ENCODE data around the gene MS4A4E.
"Not testable (repeated sequence)": the region's sequence is repeated elsewhere in the genome, so short reads cannot be mapped to it uniquely, and the experiment has no call there.

Gene MS4A4E

DNA sequence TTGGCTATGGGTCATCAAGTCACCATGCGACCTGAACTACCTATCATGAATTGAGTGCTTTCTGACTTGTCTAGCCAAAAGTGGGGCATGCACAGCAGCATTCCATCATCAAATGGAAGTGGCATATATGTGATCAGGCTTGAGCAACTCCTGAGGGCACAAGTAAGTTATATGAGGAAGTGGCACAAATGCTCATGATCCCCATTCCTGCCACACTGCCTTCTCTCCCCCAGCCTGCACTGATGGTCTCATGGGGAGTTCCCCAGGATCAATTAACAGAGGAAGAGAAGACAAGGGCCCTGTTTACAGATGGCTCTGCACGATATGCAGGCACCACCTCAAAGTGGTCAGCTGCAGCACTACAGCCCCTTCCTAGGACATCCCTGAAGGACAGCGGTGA, 21.8 kb downstream of the MS4A4E start:
- DNase-seq = no peak

DNA sequence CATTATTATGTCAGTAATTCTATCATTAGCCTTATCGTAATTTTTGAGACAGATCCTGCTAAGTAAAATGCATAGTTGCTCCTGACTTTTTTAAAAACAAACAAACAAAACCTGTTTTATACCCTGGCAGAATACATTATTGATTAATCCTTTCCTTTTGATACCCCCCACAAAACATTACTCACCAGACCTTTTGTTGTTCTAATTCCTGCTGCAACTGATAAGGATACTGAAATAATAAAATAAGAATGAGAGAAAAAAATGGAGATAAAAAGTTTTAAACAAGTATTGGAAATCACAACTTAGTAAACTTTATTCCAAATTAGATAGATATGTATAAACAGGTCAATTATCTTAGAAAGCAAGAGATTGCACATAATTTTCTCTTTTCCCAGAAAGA, 28.6 kb downstream of the MS4A4E start:
- no peak for DNase-seq

DNA sequence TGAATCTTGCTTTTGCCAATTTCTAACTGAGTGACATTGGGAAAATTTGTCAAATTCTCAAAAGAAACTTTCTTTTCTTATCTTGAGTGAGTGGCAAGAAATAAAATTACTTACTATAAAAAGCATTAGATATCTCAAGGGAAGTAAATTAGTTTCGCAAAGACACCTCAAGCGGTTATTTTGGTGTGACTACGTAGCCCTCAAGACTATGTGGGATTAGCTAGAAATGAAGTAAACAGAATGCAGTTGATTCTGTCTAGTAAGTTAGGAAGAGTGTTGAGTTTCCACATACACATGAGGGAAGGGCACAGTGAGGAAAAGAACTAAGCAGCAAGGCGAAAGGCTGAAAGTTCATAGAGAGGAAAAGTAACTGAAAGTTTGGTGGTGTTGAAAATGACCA, 31.7 kb downstream of the MS4A4E start:
- no peak for DNase-seq

DNA sequence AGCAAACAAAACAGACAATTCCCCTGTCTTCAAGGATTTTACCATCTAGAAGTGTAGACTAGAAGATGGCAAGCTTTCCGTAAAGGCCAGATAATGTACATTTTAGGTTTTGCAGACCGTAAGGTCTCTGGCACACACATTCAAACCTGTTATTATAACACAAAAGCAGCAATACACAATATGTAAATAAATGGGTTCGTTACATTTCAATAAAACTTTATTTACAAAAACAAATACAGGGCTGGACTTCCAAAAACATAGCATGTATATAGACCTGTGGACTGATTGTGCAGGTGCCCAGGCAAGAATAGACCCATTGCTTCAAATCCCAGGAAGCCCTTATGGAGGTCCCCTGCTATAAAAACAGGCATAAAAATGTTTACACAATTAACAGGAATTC, 33.0 kb downstream of the MS4A4E start:
- no peak for DNase-seq

DNA sequence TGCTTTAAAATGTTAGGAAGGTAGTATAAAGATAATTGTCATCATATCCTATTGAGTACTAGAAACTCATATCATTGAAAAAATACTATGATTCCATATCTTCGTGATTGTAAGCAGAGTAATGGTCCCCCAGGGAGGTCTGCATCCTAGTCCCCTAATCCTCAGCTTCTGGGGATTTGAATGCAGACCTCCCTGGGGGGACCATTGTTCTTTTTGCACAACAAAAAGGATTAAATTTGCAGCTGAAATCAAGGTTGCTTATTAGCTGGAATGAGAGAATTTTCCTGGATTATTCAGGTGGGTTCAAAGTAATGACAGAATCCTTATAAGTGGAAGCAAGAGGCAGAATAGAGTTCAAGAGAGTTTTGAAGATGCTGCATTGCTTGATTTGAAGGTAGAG, 34.0 kb downstream of the MS4A4E start:
- no peak for DNase-seq

DNA sequence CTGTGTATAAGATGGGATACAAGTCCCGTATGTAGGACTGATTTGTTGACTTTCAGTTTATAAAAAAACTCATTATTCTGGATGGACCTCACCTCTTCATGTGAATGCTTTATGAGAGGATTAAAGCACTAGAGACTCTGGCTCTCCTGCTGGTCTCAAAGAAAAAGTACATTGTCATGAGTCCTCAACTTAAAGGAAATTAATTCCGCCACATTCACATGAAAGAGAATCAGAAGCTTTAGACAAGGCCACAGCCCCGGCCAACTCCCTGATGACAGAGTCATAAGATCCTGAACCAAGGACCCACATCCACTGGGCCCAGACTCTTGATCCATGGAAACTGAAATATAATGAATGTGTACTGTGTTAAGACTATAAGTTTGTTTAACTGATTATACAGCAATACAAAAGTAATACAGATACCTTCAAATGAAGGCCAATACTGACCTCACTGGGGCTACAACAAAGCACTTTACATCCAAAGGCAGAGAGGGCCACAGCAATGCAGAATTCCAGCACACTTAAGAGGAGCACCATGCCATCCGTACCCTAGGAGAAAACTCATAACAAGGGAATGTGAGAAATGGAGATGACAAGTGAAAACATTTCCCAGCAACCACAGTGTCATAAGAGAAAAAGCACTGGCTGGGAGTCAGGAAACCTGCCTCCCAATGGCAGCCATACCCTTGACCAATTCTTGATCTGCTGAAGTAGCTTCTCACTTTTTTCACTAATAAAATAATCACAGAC, 34.6 kb downstream of the MS4A4E start:
- DNase-seq = no peak

DNA sequence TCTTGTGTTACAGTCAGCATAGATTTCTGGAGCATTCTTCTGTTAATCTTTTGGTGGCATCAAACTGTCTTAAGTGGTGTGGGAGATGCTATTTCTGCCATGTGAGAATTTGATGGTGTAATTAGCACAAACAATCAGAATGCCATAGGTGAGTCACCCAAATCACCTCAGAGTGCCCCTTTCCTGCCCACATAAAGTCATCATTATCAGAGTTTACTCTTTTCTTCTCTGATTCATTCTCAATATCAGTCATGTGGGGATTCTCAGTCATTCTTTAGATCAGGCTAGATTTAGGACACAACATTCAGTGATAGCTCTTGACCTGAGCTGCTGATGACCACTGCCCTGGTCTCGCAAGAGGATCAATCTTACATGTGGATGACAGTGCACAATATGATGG, 36.3 kb downstream of the MS4A4E start:
- no peak for DNase-seq

DNA sequence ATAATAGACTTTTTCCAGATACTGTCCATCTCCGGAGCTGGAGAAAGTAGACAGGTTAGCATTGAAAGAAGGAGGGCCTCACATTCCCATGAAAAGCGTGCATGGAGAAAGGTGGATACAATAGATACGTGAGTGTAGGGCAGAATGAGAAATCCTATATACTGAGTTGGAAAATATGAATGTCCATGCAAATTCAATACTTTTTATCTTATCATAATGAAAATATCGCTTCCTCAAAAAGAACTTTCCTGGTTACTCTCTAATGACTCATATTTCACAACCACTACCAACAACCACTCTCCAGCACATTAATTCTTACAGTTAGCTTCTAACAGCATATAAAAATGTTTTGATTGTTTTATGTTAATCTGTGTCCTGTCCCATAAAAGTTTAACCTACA, 38.0 kb downstream of the MS4A4E start:
- DNase-seq = no peak

DNA sequence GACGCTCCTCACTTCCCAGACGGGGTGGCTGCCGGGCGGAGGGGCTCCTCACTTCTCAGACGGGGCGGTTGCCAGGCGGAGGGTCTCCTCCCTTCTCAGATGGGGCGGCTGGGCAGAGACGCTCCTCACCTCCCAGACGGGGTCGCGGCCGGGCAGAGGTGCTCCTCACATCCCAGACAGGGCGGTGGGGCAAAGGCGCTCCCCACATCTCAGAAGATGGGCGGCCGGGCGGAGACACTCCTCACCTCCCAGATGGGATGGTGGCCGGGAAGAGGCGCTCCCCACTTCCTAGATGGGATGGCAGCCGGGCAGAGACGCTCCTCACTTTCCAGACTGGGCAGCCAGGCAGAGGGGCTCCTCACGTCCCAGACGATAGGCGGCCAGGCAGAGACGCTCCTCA, 41.6 kb downstream of the MS4A4E start:
- DNase-seq = not testable (repeated sequence)

DNA sequence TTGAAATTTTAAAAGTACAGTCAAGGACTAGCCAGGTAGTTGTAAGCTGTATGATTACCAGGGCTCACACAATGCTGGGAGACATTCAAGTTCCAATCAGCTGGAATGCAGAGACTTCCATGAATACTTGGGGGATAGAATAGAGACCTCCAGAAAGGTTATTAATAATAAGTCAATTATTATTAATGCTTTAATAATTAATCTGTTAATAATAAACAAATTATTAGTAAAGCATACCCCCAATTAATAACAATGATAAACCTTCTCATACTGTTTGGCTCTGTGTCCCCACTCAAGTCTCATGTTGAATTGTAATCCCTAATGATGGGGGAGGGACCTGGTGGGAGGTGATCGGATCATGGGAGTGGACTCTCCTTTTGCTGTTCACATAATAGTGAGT, 45.5 kb downstream of the MS4A4E start:
- DNase-seq = no peak

DNA sequence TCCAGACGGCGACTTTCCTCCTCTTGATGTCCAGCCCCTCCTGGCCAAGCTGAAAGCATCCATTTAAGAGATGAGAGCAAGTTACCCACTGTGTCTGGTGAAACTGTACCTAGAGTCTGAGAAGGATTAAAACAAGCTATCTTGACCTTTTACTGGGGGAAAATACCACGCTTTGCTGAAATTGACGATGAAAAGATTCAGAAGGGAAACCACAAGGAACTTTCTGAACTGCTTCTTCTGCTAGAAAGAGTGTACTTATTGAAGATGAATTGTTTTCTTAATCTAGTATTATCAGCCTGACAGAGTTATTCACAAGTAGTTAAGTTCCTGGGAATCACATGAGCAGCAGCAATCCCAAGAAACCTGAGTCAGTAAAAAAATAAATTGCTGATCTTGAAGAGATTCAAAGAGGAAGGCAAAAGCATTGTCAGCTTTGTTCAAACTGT, 47.0 kb downstream of the MS4A4E start:
- DNase-seq = no peak

DNA sequence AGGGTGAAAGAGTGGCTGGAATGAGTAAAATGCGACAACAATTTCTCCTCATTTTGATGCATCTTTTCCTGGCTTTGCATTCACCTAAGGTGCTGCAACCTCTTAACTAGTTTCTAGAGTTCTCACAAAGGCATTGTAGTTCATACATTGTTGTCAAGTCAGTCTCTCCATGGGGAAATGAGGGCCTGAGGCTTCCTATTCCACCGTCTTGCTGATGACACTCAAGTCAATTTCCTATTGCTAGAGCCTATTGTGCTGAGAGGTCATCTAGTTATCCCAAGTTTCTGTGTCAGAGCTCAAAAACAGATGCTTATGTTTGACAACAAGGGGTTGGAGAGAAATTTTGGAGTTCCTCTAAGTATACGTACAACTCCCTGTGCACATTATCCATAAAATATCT, 48.4 kb downstream of the MS4A4E start:
- DNase-seq = no peak

DNA sequence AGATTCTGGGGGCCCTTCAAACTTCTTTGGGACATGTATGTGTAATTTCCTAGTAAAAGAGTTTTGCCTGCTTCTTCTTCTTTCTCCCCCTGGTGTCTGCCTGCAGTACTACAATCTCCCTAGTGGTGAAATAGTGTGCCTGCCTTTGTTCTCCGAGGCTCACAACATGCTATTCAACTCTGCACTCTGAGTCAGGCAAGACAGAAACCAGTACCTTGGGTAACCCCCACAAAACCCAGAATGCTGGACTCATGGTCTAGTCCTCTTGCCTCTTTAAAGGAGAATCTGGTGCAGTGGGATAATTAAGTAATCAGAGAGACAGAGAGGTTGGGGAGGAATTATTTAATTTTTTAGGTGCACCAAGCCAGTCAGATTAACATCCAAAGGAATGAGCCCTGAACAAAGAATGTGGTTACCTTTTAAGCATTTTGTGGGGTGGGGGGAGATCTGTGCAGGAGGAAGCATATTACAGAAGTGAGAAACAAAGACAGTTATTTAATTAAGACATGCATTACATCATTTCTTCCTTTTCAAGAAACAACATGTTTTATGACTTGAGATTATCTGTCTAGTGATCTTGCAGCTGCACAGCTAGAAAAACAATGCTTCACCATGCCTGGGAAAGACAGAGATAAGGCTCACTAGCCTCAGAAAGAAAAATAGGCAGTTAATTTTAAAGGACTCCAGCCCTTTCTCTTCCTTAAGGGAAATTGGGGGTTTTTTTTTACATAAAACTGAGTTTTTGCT, 49.1 kb downstream of the MS4A4E start:
- peak; percentile 62 for DNase-seq

DNA sequence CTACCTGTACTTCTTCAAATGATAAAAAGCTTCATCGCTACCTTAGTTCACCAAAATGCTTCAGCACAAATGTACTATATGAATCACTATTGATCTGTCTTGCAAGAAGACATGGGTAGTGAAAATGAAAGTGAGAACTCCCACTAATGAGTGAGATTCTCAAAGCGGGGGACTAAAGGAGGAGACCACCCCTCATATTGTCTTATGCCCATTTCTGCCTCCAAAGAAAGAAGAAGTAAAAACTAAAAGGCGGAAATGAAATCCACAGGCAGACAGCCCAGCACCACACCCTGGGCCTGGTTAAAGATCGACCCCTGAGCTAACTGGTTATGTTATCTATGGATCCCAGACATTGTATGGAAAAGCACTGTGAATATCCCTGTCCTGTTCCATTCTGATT, 50.4 kb downstream of the MS4A4E start:
- DNase-seq = not testable (repeated sequence)

DNA sequence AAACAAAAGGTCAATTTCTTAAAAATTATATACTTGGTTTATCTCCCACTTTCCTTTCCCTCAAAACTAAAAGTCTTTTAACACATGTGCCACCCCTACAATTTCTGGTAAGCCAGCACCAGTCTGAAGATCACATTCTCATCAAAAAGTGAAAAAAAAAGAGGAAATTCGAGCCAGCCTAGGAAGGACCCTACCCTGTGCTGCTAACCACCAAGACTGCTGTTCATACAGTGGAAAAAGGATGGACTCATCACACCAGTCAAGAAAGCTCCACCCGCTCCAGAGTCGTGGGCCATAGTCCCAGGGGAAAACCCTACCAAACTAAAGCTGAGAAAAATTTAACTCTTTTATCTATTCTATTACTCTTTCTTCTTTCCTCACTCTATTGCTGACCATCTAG, 54.5 kb downstream of the MS4A4E start:
- not testable (repeated sequence) for DNase-seq

DNA sequence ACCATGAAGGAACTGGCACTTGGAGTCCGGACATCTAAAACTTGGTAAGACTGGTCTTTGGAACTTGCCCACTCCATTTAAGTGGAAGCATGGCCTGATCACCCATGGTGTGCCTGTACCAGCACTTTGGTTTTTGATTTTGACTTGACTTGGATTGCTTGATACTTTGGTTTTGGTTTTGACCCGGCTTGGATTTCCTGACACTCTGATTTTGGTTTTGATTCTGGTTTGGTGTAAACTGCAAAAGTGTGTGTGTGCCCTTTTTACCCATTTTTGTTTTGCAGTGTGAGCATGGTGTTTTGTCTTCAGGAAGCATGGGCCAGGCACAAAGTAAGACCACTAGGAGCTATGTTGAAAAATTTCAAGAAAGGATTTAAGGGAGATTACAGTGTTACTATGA, 56.8 kb downstream of the MS4A4E start:
- not testable (repeated sequence) for DNase-seq

DNA sequence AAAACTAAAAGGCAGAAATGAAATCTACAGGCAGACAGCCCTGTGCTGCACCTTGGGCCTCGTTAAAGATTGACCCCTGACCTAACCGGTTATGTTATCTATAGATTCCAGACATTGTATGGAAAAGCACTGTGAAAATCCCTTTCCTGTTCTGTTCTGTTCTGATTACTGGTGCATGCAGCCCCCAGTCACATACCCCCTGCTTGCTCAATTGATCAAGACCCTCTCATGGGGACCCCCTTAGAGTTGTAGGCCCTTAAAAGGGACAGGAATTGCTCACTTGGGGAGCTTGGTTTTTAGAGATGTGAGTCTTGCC, 57.5 kb downstream of the MS4A4E start:
- DNase-seq = not testable (repeated sequence)

DNA sequence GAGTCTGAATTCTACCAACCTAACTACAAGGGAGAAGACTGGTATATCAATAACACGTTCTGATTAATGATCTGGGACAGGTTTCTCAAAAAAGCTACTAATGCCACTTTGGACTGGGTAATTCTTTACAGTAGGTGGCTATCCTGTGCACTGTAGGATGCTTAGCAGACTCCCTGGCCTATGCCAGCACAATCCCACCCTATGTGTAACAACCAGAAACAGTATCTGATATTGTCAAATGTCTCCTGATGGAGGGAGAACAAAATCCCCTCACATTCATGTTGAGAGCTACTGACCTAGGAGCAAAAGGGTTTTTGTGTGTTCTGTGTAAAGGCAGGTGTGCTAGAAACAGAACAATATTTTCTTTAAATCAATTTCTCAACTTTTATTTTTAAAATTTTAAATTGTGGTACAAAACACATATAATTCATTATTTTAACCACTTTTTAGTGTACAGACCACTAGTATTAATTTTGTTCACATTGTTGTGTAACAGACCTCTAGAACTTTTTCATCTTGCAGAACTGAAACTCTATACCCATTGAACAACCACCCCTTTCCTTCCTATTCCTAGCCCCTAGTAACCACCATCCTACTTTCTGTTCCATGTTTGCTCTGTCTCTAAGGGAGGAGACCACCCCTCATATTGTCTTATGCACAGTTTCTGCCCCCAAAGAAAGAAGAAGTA, 58.0 kb downstream of the MS4A4E start:
- no peak for DNase-seq

DNA sequence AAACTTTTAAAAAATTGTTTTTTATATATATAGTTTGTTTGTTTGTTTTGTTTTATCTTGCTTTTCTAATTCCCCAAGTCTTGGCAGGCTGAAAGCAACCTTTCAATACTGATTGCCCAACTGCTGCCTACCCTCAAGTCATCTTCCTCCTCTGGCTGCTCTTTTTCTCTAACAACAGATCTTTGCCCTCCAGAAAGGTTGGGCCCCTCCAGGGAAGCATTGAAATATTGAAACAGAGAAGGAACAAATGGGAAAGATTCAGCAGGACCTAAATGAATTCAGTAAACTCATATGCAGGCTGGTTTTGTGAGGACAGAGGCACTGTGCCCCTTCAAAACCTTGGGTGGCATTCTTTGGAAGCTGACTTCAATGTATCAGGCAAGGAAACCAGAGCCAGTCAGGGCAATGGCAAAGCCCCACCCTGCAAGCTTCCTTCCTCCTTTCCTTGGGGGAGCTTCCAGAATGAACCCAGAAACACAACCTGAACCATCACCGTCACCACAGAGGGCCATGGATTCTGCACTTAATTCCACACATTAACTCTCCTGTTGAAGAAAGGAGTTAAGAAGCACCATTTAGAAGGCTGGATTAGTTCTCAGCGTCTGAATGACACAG, 59.2 kb downstream of the MS4A4E start:
- DNase-seq = no peak

DNA sequence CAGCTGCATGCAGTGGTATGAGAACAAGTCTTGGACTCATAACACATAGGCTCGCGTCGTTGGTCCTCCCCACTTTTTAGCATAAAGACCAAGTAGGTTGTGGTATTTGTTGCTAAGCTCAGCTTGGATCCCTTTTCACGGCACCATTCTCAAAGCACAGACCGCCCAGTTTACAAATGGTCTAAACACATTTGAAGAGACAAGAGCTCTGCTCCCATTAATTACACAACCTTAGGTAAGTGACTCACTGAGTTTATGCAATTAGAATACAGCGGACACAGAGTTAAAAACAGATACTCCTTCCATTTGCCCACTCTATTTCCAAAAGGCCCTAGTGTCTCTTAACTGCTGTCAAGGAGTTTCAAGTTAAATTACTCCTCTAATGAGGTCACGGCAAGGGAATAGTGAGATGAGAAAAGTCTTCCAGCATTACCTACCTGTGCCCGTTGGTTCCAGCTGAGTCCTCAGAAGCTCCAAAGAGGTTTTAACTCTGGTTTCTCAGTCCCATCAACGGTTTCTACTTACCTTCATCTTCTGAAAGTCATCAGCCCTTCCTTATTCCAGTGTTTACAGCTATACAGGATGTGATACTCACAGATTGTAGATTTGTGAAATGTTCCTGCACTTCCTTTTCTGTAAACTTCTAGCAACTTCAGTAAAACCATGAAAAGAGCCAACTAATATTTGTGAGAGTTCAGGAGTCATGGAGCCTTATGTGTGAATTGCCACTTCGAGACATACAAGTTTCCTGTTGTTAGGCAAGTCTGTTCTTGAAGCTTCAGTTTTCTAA, 60.2 kb downstream of the MS4A4E start, which contains the start of gene MS4A6A:
TSS of gene MS4A6A (minus strand) at position 543 of the 790 bp plus-strand sequence. CDS start 1,356 bp downstream, outside the sequence.
- no peak for DNase-seq

DNA sequence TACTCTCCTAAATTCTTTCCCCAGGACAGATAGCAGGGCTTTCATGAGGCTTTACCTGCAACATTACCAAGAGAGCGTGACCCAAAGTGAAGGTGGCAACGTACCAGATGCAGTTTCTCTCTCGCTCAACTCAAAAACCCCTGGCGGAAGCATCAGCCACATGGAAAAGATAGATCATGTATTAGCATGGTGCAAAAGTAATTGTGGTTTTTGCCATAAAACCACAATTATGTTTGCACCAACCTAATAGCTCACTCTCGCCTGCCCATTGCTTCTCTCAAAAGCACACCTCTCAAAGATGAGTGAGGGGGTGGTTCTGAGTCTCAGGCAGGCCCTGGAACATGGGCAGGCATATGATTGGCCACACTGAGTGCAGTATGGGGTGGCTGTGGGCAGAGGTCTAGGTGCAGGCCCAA, 67.1 kb downstream of the MS4A4E start:
- DNase-seq = no peak

DNA sequence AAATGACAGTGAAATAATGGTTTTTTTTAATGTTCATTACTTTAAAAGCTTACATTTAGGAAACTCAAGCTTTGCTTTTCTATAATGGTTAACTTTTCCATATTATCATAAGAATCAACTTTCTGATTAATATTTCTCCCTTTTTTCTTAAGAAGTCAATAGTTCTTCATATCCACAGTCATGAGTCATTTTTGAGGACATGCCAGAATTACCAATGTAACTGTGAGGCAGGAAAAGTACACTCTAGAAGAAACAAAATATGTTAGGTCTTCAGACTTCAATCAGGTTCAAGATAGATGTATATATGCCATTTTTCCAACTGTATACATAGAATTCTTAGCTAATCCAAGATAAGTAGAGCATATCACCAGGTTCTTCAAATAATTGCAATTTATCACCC, 70.9 kb downstream of the MS4A4E start:
- DNase-seq = no peak

DNA sequence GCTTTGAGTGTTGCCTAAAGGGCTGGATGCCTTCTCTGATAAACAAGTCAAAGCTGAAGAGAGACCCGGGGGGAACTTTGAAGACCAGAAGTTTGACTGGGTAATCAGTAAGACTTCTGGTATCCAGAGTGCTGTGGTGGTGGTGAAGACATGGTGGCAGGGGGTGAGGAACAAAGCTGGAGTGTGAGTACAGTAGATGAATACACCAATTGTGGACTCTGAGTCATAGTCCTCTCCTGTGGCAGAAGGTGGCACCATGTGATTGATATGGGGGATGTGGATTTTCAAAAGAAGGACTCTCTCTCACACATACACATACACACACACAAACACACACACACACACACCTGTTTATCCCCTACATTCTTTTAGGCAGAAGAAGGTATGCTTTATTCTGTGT, 72.4 kb downstream of the MS4A4E start:
- DNase-seq = no peak
